Mesendoderm (in vitro differentiated cells): ENCODE results near the gene MVD.

ENCODE experiments used
- DNase-seq: peaks from one replicate; pipeline ENCODE4 v3.0.0; 2013
- H2AK5ac ChIP-seq: 2 replicates; pipeline ENCODE4 v1.6.1; 2013; ENCODE audit warnings: low read length, inconsistent platforms
- H2BK120ac ChIP-seq: 2 replicates; pipeline ENCODE4 v1.6.1; 2013; ENCODE audit warnings: low read depth, mild to moderate bottlenecking, low read length, moderate library complexity, mixed read lengths
- H2BK15ac ChIP-seq: replicated peaks from 2 replicates; pipeline ENCODE4 v1.6.1; 2013; ENCODE audit warnings: low read depth, mild to moderate bottlenecking, moderate library complexity
- H2BK5ac ChIP-seq: 2 replicates; pipeline ENCODE4 v1.6.1; 2013; ENCODE audit warnings: low read length, inconsistent platforms
- H3K18ac ChIP-seq: 2 replicates; pipeline ENCODE4 v1.6.1; 2013; ENCODE audit warnings: mild to moderate bottlenecking, low read length, mixed read lengths
- H3K23ac ChIP-seq: one replicate; pipeline ENCODE4 v1.6.1; 2013; ENCODE audit warnings: low read length
- H3K27ac ChIP-seq: 2 replicates; pipeline ENCODE4 v1.5.1; 2013; ENCODE audit warnings: low read depth, mild to moderate bottlenecking, inconsistent platforms, low read length, moderate library complexity
- H3K27me3 ChIP-seq: 2 replicates; pipeline ENCODE4 v1.6.1; 2013; ENCODE audit warnings: low read length, control low read depth, mild to moderate bottlenecking, inconsistent platforms; ENCODE audit not compliant: insufficient read depth, poor library complexity
- H3K36me3 ChIP-seq: 2 replicates; pipeline ENCODE4 v1.6.1; 2013; ENCODE audit warnings: low read length, inconsistent platforms; ENCODE audit not compliant: control insufficient read depth, insufficient read depth
- H3K4ac ChIP-seq: one replicate; pipeline ENCODE4 v1.6.1; 2013; ENCODE audit warnings: low read depth, mild to moderate bottlenecking, low read length, moderate library complexity
- H3K4me1 ChIP-seq: 2 replicates; pipeline ENCODE4 v1.6.1; 2013; ENCODE audit warnings: low read depth, low read length, inconsistent platforms; ENCODE audit not compliant: control insufficient read depth
- H3K4me2 ChIP-seq: 2 replicates; pipeline ENCODE4 v1.6.1; 2013; ENCODE audit warnings: low read length
- H3K4me3 ChIP-seq: 2 replicates; pipeline ENCODE4 v1.5.1; 2013; ENCODE audit warnings: mild to moderate bottlenecking, low read length
- H3K56ac ChIP-seq: one replicate; pipeline ENCODE4 v1.6.1; 2013; ENCODE audit warnings: low read length
- H3K79me1 ChIP-seq: 2 replicates; pipeline ENCODE4 v1.6.1; 2013; ENCODE audit warnings: low read length, inconsistent platforms
- H3K79me2 ChIP-seq: 2 replicates; pipeline ENCODE4 v1.6.1; 2013; ENCODE audit warnings: mild to moderate bottlenecking, low read length; ENCODE audit not compliant: control insufficient read depth, insufficient read depth
- H3K9ac ChIP-seq: 2 replicates; pipeline ENCODE4 v1.6.1; 2013; ENCODE audit warnings: low read length, inconsistent platforms
- H4K5ac ChIP-seq: one replicate; pipeline ENCODE4 v1.6.1; 2013; ENCODE audit warnings: low read length
- H4K8ac ChIP-seq: one replicate; pipeline ENCODE4 v1.6.1; 2013; ENCODE audit warnings: low read depth, mild to moderate bottlenecking, control low read depth, low read length, moderate library complexity
- WGBS: extraction: QIAGEN DNeasy Blood & Tissue Kit; methylation state at CpG from one replicate; pipeline ENCODE4 v1.1.7; 2013; ENCODE audit warnings: low lambda C conversion rate, missing lambda C conversion rate; ENCODE audit not compliant: insufficient coverage; ENCODE audit errors: extremely low coverage; 5-methylcytosine and 5-hydroxymethylcytosine counted together

The MVD gene

GRCh38 chr16:88701581-88702370 is 38.9 kb upstream of the MVD start:
- Histone ChIP-seq H3K4me1 (no peaks in the 10 kb centered on the region), H4K8ac (no peak overlapping the region), H3K18ac (no peak overlapping the region), H2BK120ac (no peak overlapping the region), H3K27ac (no peak overlapping the region), H3K79me2 (peaks cover 4% of the 10 kb centered on the region), H3K36me3 (no peaks in the 10 kb centered on the region), H3K23ac (no peak overlapping the region), H3K4me2 (no peak overlapping the region), H3K9ac (no peak overlapping the region), H2BK5ac (no peak overlapping the region), H4K5ac (no peak overlapping the region), H3K4me3 (no peak overlapping the region), H3K4ac (no peak overlapping the region), H3K56ac (no peak overlapping the region), H2BK15ac (no peak overlapping the region), H2AK5ac (no peak overlapping the region), H3K27me3 (no peaks in the 10 kb centered on the region), H3K79me1 (peaks cover 7% of the 10 kb centered on the region)
- DNase-seq: no peak
- no CpG with 5 or more reads among the region's 30 CpGs for WGBS

- H3K4me3 ChIP-seq: no peak overlapping the region
- H3K23ac ChIP-seq: no peak overlapping the region
- H2BK5ac ChIP-seq: no peak overlapping the region
- no peak overlapping the region for H2BK120ac ChIP-seq
- H3K4me1 ChIP-seq: no peaks in the 10 kb centered on the region
- no peak overlapping the region for H3K4ac ChIP-seq
- H2BK15ac ChIP-seq: no peak overlapping the region
- no peak overlapping the region for H3K4me2 ChIP-seq
- peaks cover 2% of the 10 kb centered on the region for H3K79me2 ChIP-seq
- H3K27me3 ChIP-seq: no peaks in the 10 kb centered on the region
- H3K18ac ChIP-seq: no peak overlapping the region
- DNase-seq: no peak
- H3K9ac ChIP-seq: no peak overlapping the region
- no peak overlapping the region for H2AK5ac ChIP-seq
- no peaks in the 10 kb centered on the region for H3K36me3 ChIP-seq
- no peak overlapping the region for H3K56ac ChIP-seq
- WGBS: no CpG with 5 or more reads among the region's 42 CpGs
- no peak overlapping the region for H4K5ac ChIP-seq
- peaks cover 4% of the 10 kb centered on the region for H3K79me1 ChIP-seq
- H3K27ac ChIP-seq: no peak overlapping the region
- H4K8ac ChIP-seq: no peak overlapping the region
Measured at GRCh38 chr16:88700636-88701482, 38.0 kb upstream of the MVD start.

DNA sequence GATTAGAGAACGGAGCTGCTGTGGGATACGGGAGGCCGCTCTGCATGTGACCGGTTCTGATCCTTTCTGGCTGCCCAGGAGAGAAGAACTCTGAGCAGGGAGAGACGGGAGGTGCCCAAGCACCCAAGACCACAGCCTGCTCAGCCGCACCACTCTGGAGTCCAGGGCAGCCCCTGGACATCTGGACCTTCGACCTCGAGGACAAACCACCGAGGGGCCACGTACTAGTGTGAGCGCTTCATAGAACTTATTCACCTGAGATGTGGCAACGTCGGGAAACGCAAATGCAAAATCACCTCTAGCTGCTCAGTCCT is 37.4 kb upstream of the MVD start:
- Histone ChIP-seq H4K8ac (no peak overlapping the region), H3K23ac (no peak overlapping the region)

DNA sequence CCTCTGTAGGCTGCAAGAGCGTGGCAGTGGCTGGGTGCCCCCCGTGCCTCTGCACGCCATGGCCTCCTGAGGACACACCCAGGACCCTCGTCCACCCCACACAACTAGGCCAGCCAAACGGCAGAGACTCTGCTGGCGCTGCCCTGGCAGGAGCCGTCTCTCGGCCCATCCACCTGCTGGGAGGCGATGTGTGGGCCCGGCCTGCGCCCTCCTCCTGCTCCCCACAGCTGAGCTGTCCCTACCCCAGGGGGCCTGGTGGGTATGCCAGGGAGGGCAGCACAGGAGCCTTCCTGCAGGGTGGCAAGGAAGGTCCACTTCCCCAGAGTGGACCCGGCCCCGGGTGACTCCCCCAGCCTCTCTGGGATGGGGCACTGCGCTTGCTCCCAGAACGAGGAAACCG is 36.3 kb upstream of the MVD start:
- no peaks in the 10 kb centered on the region for H3K27me3 ChIP-seq
- no peak overlapping the region for H2BK5ac ChIP-seq
- H3K79me1 ChIP-seq: no peaks in the 10 kb centered on the region
- no peaks in the 10 kb centered on the region for H3K36me3 ChIP-seq
- H2AK5ac ChIP-seq: no peak overlapping the region
- no peak overlapping the region for H4K8ac ChIP-seq
- H3K4me1 ChIP-seq: no peaks in the 10 kb centered on the region
- no peaks in the 10 kb centered on the region for H3K79me2 ChIP-seq
- no peak overlapping the region for H3K56ac ChIP-seq
- H3K4ac ChIP-seq: no peak overlapping the region
- H3K27ac ChIP-seq: no peak overlapping the region
- no peak overlapping the region for H2BK15ac ChIP-seq
- no peak for DNase-seq
- H3K4me2 ChIP-seq: no peak overlapping the region
- no peak overlapping the region for H2BK120ac ChIP-seq
- no peak overlapping the region for H3K9ac ChIP-seq
- no peak overlapping the region for H4K5ac ChIP-seq
- no peak overlapping the region for H3K23ac ChIP-seq
- no CpG with 5 or more reads among the region's 16 CpGs for WGBS
- no peak overlapping the region for H3K18ac ChIP-seq
- H3K4me3 ChIP-seq: no peak overlapping the region

More for the DNA sequence above, 37.4 kb upstream of the MVD start:
- Histone ChIP-seq H3K27me3 (no peaks in the 10 kb centered on the region), H2AK5ac (no peak overlapping the region), H3K4ac (no peak overlapping the region), H3K4me2 (no peak overlapping the region), H4K5ac (no peak overlapping the region), H3K56ac (no peak overlapping the region), H2BK120ac (no peak overlapping the region), H3K36me3 (no peaks in the 10 kb centered on the region), H3K18ac (no peak overlapping the region), H2BK5ac (no peak overlapping the region), H3K4me3 (no peak overlapping the region), H2BK15ac (no peak overlapping the region), H3K27ac (no peak overlapping the region), H3K4me1 (no peaks in the 10 kb centered on the region), H3K79me2 (peaks cover 2% of the 10 kb centered on the region), H3K79me1 (peaks cover 4% of the 10 kb centered on the region), H3K9ac (no peak overlapping the region)
- DNase-seq: no peak
- no CpG with 5 or more reads among the region's 14 CpGs for WGBS

GRCh38 chr16:88698646-88699045 is 35.8 kb upstream of the MVD start:
- H3K4ac ChIP-seq: no peak overlapping the region
- H3K4me1 ChIP-seq: no peaks in the 10 kb centered on the region
- WGBS: no CpG with 5 or more reads among the region's 25 CpGs
- no peak overlapping the region for H3K23ac ChIP-seq
- no peak overlapping the region for H4K5ac ChIP-seq
- no peaks in the 10 kb centered on the region for H3K27me3 ChIP-seq
- H3K36me3 ChIP-seq: no peaks in the 10 kb centered on the region
- H2AK5ac ChIP-seq: no peak overlapping the region
- no peak overlapping the region for H3K56ac ChIP-seq
- H3K79me1 ChIP-seq: no peaks in the 10 kb centered on the region
- no peak overlapping the region for H2BK15ac ChIP-seq
- no peak overlapping the region for H2BK120ac ChIP-seq
- H4K8ac ChIP-seq: no peak overlapping the region
- no peak overlapping the region for H3K9ac ChIP-seq
- no peak overlapping the region for H2BK5ac ChIP-seq
- no peak overlapping the region for H3K4me2 ChIP-seq
- no peaks in the 10 kb centered on the region for H3K79me2 ChIP-seq
- no peak overlapping the region for H3K27ac ChIP-seq
- no peak for DNase-seq
- no peak overlapping the region for H3K18ac ChIP-seq
- no peak overlapping the region for H3K4me3 ChIP-seq
